IPS DF 4.7 (cell line): Measurements from ENCODE around the gene KCNN2.

Experiments
- DNase-seq: peaks from one replicate; pipeline ENCODE4 v3.0.0-alpha.2; 2013; ENCODE audit warnings: low spot score; ENCODE audit errors: extremely low read depth

The KCNN2 gene

GRCh38 chr5:114362197-114362976 is 517 bp downstream of the KCNN2 start:
- DNase-seq, result no peak

- no peak for DNase-seq
Measured at GRCh38 chr5:114362977-114363761, 1.3 kb downstream of the KCNN2 start.

GRCh38 chr5:114363837-114364236 is 2.0 kb downstream of the KCNN2 start:
- no peak for DNase-seq

DNA sequence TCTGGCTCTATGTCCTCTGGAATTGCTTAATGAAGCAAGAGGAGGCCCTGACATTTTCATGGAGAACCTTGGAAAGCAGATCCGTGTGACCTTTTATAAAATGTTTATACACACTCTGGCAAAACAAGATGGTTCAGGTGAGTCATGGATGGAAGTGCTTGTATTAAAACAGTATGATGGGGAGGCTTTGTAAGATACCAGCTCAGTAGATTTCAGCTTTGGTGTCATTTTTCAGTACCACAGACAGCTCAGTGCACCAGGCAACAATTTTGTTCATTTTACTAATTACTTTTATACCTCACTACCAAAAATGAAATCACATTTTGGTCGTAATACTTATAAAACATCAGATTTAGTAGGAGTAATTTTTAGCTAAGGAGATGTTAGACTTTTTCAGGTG is 5.2 kb downstream of the KCNN2 start:
- no peak for DNase-seq

GRCh38 chr5:114369680-114370417 is 8.0 kb downstream of the KCNN2 start:
- no peak for DNase-seq

DNA sequence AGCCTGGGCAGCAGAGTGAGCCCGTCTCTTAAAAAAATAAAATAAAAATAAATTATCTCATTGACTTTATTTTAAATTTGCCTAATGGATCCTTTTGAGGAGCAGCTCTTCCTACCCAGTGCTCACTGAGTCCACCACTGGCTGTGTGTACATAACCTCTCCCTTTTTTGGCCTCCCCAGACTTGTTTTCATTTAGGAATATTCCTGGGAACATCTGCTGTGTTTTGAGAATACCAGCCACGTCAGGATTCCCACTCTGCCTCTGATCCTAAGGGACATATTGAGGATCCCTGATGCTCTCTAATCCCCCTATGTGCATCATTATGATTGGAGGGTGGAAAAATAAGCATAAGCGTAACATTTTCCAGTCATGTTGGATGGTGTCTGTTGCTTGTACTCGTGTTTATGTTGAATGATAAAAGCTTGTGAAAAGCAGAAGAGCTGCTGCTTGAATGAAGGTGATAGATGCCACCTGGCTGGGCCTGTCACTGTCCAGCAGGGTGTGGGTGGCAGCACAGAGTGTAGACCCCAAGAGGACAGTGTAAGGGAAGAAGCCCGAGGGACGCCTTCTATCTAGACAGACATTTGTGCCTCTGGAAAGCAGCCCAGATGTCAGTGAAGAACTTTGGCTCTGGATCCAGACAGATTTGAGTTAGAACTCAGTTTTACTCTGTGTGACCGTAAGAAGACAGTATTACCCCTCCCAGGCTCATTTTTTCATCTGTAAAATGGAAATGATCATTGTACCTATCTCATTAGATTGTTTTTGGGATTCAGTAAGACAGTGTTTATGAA is 15.4 kb downstream of the KCNN2 start:
- no peak for DNase-seq

DNA sequence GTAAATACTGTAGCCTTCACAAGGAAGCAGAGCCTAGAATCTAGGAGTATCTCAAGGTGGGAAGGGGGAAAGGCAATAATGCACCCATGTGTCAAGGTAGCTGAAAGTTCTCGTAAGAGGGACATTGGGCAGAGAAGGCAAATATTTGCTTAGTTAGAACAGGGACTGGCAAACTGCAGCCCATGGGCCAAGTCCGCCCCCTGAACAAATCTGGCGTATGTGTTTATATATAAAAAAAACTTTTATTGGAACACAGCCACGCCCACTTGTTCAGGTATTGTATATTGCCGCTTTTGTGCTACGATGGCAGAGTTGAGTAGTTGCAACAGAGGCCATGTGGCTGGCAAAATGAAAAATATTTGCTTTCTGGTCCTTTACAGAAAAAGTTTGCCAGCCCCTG is 16.1 kb downstream of the KCNN2 start:
- no peak for DNase-seq

DNA sequence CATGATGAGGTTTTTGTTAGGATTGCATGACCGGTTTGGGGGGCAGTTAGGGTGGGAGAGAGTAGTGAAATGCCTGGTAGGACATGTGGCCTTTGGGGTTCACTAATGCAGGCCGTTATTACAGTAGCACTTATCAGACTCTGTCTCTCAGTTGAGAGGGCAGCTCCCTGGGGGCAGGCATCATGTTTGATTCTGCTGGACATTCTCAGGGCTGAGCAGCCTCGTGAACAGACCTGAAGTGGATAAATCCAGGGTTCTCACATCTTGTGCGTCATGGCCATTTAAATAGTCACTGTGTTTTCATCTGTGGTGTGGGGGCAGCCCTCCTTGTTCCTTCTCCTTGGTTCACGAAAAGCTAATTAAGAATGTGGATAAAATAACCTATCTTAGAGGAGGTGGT is 18.9 kb downstream of the KCNN2 start:
- DNase-seq, result no peak

- no peak for DNase-seq
Measured at GRCh38 chr5:114387433-114387832, 25.6 kb downstream of the KCNN2 start.

DNA sequence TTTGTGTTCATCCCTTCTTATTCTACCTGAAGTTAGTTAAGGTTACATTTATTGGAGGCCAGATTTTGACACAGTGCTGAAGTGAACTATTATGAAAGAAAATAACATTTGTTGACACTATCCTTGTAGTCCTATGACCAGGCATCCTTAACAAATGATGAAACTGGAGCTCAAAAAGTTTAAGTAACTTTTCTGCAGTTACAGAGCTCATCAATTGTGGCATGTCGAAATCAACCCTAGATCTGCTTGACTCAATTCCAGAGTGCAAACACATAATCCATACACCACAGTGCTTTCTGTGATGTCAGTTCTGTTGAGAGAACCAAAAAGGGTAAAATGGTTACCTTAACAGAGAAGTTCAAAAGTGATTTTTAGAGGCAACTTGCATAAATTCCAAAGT is 28.6 kb downstream of the KCNN2 start:
- DNase-seq, result no peak

DNA sequence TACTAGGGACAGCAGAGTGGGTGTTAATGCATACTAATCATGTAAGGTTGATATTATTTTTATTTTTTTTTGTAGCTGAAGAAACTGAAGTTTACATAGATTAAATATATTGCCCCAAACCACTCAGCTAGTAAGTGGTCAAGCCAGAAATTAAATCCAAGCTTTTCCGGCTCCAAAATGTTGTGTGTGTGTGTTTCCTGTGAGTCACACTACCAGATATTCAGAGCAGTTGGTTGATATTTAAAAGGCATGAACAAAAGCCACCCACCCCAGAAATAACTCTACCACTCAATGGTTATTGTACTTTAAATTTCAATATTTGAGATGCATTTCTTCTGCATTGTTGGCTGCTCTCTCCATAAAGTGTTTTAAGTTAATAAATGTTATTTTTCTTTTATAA is 29.5 kb downstream of the KCNN2 start:
- no peak for DNase-seq

DNA sequence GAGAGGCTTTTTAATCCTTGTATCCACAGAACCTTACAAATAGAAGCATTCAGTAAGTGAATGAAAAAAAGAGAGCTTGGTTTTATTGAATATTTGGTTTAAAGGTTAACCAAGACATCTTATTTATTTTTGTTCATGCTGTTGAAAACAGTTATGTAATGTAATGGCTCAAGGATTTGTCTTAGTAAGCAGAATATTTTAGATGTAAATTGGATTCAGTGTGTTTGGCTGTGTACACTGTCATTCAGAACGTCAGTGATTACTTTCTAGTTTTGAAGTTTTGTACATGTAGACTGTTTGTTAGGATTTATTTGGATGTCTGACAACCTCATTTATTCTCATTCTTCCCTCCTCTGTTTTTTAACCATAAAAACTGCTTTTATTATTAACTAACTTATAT is 31.3 kb downstream of the KCNN2 start:
- no peak for DNase-seq

- DNase-seq, result no peak
Measured at GRCh38 chr5:114402206-114402605, 40.3 kb downstream of the KCNN2 start.

GRCh38 chr5:114407783-114408182 is 45.9 kb downstream of the KCNN2 start:
- no peak for DNase-seq

GRCh38 chr5:114408847-114409246 is 47.0 kb downstream of the KCNN2 start:
- no peak for DNase-seq

DNA sequence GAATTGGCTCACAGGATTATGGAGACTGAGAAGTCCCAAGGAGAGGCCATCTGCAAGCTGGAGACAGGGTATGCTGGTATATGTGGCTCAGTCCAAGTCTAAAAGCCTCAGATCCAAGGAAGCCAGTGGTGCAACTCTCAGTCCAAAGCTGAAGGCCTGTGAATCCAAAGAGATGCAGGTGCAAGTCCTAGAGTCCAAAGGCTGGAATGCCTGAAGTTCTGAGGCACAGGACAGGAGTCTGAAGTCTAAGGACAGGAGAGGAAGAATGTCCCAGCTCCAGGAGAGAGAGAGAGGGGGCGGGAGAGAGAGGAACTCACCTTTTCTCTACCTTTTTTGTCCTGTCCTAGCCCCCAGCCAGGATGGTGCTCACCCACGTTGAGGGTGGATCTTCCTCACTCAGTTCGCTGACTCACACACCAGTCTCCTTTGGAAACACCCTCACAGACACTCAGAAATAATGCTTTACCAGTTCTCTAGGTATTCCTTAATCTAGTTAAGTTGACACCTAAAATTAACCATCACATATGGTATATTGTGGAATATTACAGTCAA is 49.6 kb downstream of the KCNN2 start:
- no peak for DNase-seq

GRCh38 chr5:114412510-114413171 is 50.8 kb downstream of the KCNN2 start:
- DNase-seq, result no peak

- DNase-seq, result no peak
Measured at GRCh38 chr5:114415760-114416159, 53.9 kb downstream of the KCNN2 start.

DNA sequence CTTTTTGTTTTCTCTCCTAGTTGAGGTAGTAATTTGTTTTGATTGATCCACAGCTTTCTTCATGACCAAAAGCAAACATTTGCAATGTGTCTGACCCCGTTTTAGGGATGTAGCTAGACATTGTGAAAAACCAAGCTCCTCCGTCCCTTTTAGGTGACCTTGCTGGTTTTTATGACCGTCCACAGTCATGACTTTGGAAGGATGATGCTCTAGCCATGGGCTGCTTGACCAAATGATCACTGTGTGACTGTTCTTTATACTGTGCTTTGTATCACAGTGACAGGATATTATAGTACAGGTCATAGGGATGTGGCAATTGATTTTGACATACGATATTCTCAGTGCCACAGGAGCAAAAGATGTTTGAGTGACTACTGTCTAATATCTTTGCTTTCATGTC is 54.4 kb downstream of the KCNN2 start:
- DNase-seq, result no peak

DNA sequence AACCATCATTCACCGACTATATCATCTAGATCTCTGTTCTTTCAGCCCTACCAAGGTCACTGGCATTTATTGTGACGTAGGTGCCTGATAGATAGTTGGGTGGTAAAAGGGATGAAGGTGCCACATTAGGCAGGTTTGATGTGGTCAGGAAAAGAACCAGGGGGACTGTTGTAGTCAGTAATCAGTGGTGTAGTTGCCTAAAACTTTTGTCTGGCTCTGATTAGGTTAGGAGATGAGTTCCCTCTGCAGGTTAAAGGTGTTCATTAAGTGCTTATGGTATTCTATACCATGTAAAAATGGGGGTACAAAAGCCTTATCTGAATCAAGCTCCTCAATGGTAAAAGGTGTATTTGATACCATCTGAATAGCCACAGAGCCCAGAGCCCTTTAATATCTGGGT is 55.6 kb downstream of the KCNN2 start:
- DNase-seq, result no peak
